Limb (tissue), 2 donors: ENCODE data around the gene TSNAXIP1.
A peak's percentile ranks its signal among the peaks of the same experiment; 100 is the strongest.

Experiments used
- DNase-seq, 2 donors: peaks; one replicate each; pipeline ENCODE4 v3.0.0-alpha.2; 2016; ENCODE audit errors: extremely low spot score in 2 of 2

Gene TSNAXIP1

GRCh38 chr16:67782567-67783352, 23.9 kb upstream of the TSNAXIP1 start:
- DNase-seq = no peak

GRCh38 chr16:67783353-67783725, 23.4 kb upstream of the TSNAXIP1 start:
- no peak for DNase-seq

GRCh38 chr16:67786491-67786890, 20.2 kb upstream of the TSNAXIP1 start:
- no peak for DNase-seq

GRCh38 chr16:67790071-67790470, 16.6 kb upstream of the TSNAXIP1 start:
- DNase-seq = no peak

GRCh38 chr16:67796099-67796718, 10.5 kb upstream of the TSNAXIP1 start:
- no peak for DNase-seq

- DNase-seq = no peak
Observed at GRCh38 chr16:67800338-67800926, 6.3 kb upstream of the TSNAXIP1 start.

GRCh38 chr16:67801241-67801640, 5.4 kb upstream of the TSNAXIP1 start:
- no peak for DNase-seq

GRCh38 chr16:67801883-67802282, 4.8 kb upstream of the TSNAXIP1 start:
- no peak for DNase-seq

GRCh38 chr16:67803894-67804293, 2.8 kb upstream of the TSNAXIP1 start:
- DNase-seq = no peak

GRCh38 chr16:67804853-67805542, 1.7 kb upstream of the TSNAXIP1 start:
- DNase-seq = no peak

GRCh38 chr16:67805718-67806427, 816 bp upstream of the TSNAXIP1 start:
- peak; percentile 1 to 37 for DNase-seq

- DNase-seq = no peak
Observed at GRCh38 chr16:67807148-67807682, 526 bp downstream of the TSNAXIP1 start.

- no peak for DNase-seq
Observed at GRCh38 chr16:67811899-67812298, 5.2 kb downstream of the TSNAXIP1 start.

GRCh38 chr16:67814567-67814966, 7.9 kb downstream of the TSNAXIP1 start:
- DNase-seq = no peak

GRCh38 chr16:67820608-67821259, 14.0 kb downstream of the TSNAXIP1 start:
- DNase-seq = no peak

GRCh38 chr16:67822511-67822910, 15.8 kb downstream of the TSNAXIP1 start:
- no peak for DNase-seq

GRCh38 chr16:67825119-67825518, 18.4 kb downstream of the TSNAXIP1 start:
- DNase-seq = no peak

GRCh38 chr16:67825906-67826305, 19.2 kb downstream of the TSNAXIP1 start:
- no peak for DNase-seq

GRCh38 chr16:67828651-67829050, 22.0 kb downstream of the TSNAXIP1 start:
- no peak for DNase-seq

- DNase-seq = no peak
Observed at GRCh38 chr16:67833030-67833414, 26.3 kb downstream of the TSNAXIP1 start.
